SU-DHL-6 (cell line): ENCODE results near the gene HNRNPA1L2.

Experiments used
- CTCF ChIP-seq: fragments of 200-600 bp; sonication (generic); IDR thresholded peaks from one replicate; pipeline ENCODE4 v1.5.1; 2017; ENCODE audit warnings: antibody characterized with exemption, mild to moderate bottlenecking, low read length, moderate library complexity; ENCODE audit not compliant: insufficient read depth, poor library complexity, severe bottlenecking
- EZH2phosphoT487 ChIP-seq: fragments of 200-600 bp; sonication (generic), shearing (Covaris generic); conservative IDR thresholded peaks from 2 replicates; pipeline ENCODE4 v1.6.1; 2018; ENCODE audit warnings: mild to moderate bottlenecking, antibody characterized with exemption, low read length, moderate library complexity, mixed read lengths

DNA sequence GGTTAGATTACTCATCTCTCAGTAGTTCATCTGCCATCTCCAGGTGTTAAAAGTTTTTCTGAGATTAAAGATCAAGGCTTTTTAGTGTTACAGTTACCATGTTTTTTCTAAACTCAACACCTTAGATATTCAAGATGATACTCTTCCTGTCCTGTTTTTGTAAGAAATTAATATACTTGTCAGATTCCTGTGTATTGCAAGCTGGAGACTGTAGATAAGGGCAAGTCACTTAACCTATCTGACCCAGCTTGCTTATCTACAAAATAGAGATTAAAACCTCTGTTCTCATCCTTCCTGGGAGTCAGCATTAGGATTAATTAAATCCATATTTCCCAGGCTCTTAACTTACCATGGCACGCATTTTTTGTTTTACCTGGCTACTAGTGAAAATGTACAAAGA lies 35.6 kb downstream of the HNRNPA1L2 start:
- no peak for TF ChIP-seq CTCF
- TF ChIP-seq EZH2phosphoT487, result no peak
